Measurements from ENCODE around the gene RNF14. TPM values are rescaled to one million over a fixed set of nuclear protein-coding genes. Genes with fewer than 3 reads are reported as not detected.

The RNF14 gene
- total and polyA plus RNA-seq, 2 donors: 31.9 to 42.6 TPM

GRCh38 chr5:141966275-141966962 is 2.5 kb upstream of the RNF14 start:
- peaks cover 8 to 17% of the 10 kb centered on the region in 2 donors for H3K4me1 ChIP-seq (ENCODE audit: control insufficient read depth in 2 of 2, insufficient read depth in 2 of 2, low read length in 2 of 2)
- no peaks in the 10 kb centered on the region for H3K9me3 ChIP-seq (ENCODE audit: control insufficient read depth in 2 of 2, insufficient read depth in 1 of 2, low read length in 1 of 2)
- DNase-seq (ENCODE audit: low read depth in 6 of 9, low spot score in 9 of 9): no peak
- no peak overlapping the region for H3K4me3 ChIP-seq (ENCODE audit: low read length in 2 of 2)
- H3K27ac ChIP-seq (ENCODE audit: low read depth in 1 of 2, low read length in 1 of 2): no peak overlapping the region
- WGBS: 98% methylated on average over 4 of the region's 4 CpGs
- H3K36me3 ChIP-seq (ENCODE audit: control insufficient read depth in 2 of 2, insufficient read depth in 2 of 2, low read length in 1 of 2): peaks cover 0 to 3% of the 10 kb centered on the region in 2 donors
- no peaks in the 10 kb centered on the region for H3K27me3 ChIP-seq (ENCODE audit: control insufficient read depth in 2 of 2, insufficient read depth in 1 of 2, low read length in 1 of 2)

- Histone ChIP-seq H3K4me3 (ENCODE audit: low read length in 2 of 2) (no peak overlapping the region), H3K4me1 (ENCODE audit: control insufficient read depth in 2 of 2, insufficient read depth in 2 of 2, low read length in 2 of 2) (peaks cover 6 to 12% of the 10 kb centered on the region in 2 donors), H3K9me3 (ENCODE audit: control insufficient read depth in 2 of 2, insufficient read depth in 1 of 2, low read length in 1 of 2) (no peaks in the 10 kb centered on the region), H3K27ac (ENCODE audit: low read depth in 1 of 2, low read length in 1 of 2) (no peak overlapping the region), H3K27me3 (ENCODE audit: control insufficient read depth in 2 of 2, insufficient read depth in 1 of 2, low read length in 1 of 2) (no peaks in the 10 kb centered on the region), H3K36me3 (ENCODE audit: control insufficient read depth in 2 of 2, insufficient read depth in 2 of 2, low read length in 1 of 2) (peaks cover 0 to 4% of the 10 kb centered on the region in 2 donors)
- DNase-seq (ENCODE audit: low read depth in 6 of 9, low spot score in 9 of 9): no peak
- WGBS: 93% methylated on average over 2 of the region's 2 CpGs
Observed at GRCh38 chr5:141966963-141967333, 2.0 kb upstream of the RNF14 start.

GRCh38 chr5:141969783-141970771 is 1.2 kb downstream of the RNF14 start:
- H3K9me3 ChIP-seq (ENCODE audit: control insufficient read depth in 2 of 2, insufficient read depth in 1 of 2, low read length in 1 of 2): no peaks in the 10 kb centered on the region
- H3K27ac ChIP-seq (ENCODE audit: low read depth in 1 of 2, low read length in 1 of 2): peak overlapping the region in 1 of 2 donors; percentile 92
- peaks cover 6 to 12% of the 10 kb centered on the region in 2 donors for H3K4me1 ChIP-seq (ENCODE audit: control insufficient read depth in 2 of 2, insufficient read depth in 2 of 2, low read length in 2 of 2)
- 90% methylated on average over 2 of the region's 2 CpGs for WGBS
- H3K27me3 ChIP-seq (ENCODE audit: control insufficient read depth in 2 of 2, insufficient read depth in 1 of 2, low read length in 1 of 2): no peaks in the 10 kb centered on the region
- H3K4me3 ChIP-seq (ENCODE audit: low read length in 2 of 2): peak overlapping the region; percentile 84 to 91
- peak in 1 of 9 donors; percentile 30 for DNase-seq (ENCODE audit: low read depth in 6 of 9, low spot score in 9 of 9)
- H3K36me3 ChIP-seq (ENCODE audit: control insufficient read depth in 2 of 2, insufficient read depth in 2 of 2, low read length in 1 of 2): peaks cover 0 to 21% of the 10 kb centered on the region in 2 donors

- H3K4me3 ChIP-seq (ENCODE audit: low read length in 2 of 2): no peak overlapping the region
- no peaks in the 10 kb centered on the region for H3K27me3 ChIP-seq (ENCODE audit: control insufficient read depth in 2 of 2, insufficient read depth in 1 of 2, low read length in 1 of 2)
- no peaks in the 10 kb centered on the region for H3K9me3 ChIP-seq (ENCODE audit: control insufficient read depth in 2 of 2, insufficient read depth in 1 of 2, low read length in 1 of 2)
- no peak overlapping the region for H3K27ac ChIP-seq (ENCODE audit: low read depth in 1 of 2, low read length in 1 of 2)
- 92% methylated on average over 1 of the region's 1 CpG for WGBS
- peaks cover 6 to 8% of the 10 kb centered on the region in 2 donors for H3K4me1 ChIP-seq (ENCODE audit: control insufficient read depth in 2 of 2, insufficient read depth in 2 of 2, low read length in 2 of 2)
- peaks cover 17 to 46% of the 10 kb centered on the region in 2 donors for H3K36me3 ChIP-seq (ENCODE audit: control insufficient read depth in 2 of 2, insufficient read depth in 2 of 2, low read length in 1 of 2)
- DNase-seq (ENCODE audit: low read depth in 6 of 9, low spot score in 9 of 9): no peak
Observed at GRCh38 chr5:141973871-141974595, 5.1 kb downstream of the RNF14 start.

GRCh38 chr5:141976176-141976575 is 7.3 kb downstream of the RNF14 start:
- Histone ChIP-seq H3K36me3 (ENCODE audit: control insufficient read depth in 2 of 2, insufficient read depth in 2 of 2, low read length in 1 of 2) (peaks cover 30 to 63% of the 10 kb centered on the region in 2 donors), H3K27ac (ENCODE audit: low read depth in 1 of 2, low read length in 1 of 2) (no peak overlapping the region), H3K4me3 (ENCODE audit: low read length in 2 of 2) (no peak overlapping the region), H3K27me3 (ENCODE audit: control insufficient read depth in 2 of 2, insufficient read depth in 1 of 2, low read length in 1 of 2) (no peaks in the 10 kb centered on the region), H3K4me1 (ENCODE audit: control insufficient read depth in 2 of 2, insufficient read depth in 2 of 2, low read length in 2 of 2) (no peaks in the 10 kb centered on the region), H3K9me3 (ENCODE audit: control insufficient read depth in 2 of 2, insufficient read depth in 1 of 2, low read length in 1 of 2) (no peaks in the 10 kb centered on the region)
- no peak for DNase-seq (ENCODE audit: low read depth in 6 of 9, low spot score in 9 of 9)
- WGBS: 94% methylated on average over 6 of the region's 6 CpGs

GRCh38 chr5:141978389-141978788 is 9.5 kb downstream of the RNF14 start:
- no peaks in the 10 kb centered on the region for H3K27me3 ChIP-seq (ENCODE audit: control insufficient read depth in 2 of 2, insufficient read depth in 1 of 2, low read length in 1 of 2)
- peaks cover 35 to 71% of the 10 kb centered on the region in 2 donors for H3K36me3 ChIP-seq (ENCODE audit: control insufficient read depth in 2 of 2, insufficient read depth in 2 of 2, low read length in 1 of 2)

GRCh38 chr5:141982626-141983025 is 13.7 kb downstream of the RNF14 start:
- Histone ChIP-seq H3K27me3 (ENCODE audit: control insufficient read depth in 2 of 2, insufficient read depth in 1 of 2, low read length in 1 of 2) (no peaks in the 10 kb centered on the region), H3K4me1 (ENCODE audit: control insufficient read depth in 2 of 2, insufficient read depth in 2 of 2, low read length in 2 of 2) (no peaks in the 10 kb centered on the region), H3K36me3 (ENCODE audit: control insufficient read depth in 2 of 2, insufficient read depth in 2 of 2, low read length in 1 of 2) (peaks cover 35 to 82% of the 10 kb centered on the region in 2 donors), H3K27ac (ENCODE audit: low read depth in 1 of 2, low read length in 1 of 2) (no peak overlapping the region), H3K9me3 (ENCODE audit: control insufficient read depth in 2 of 2, insufficient read depth in 1 of 2, low read length in 1 of 2) (no peaks in the 10 kb centered on the region), H3K4me3 (ENCODE audit: low read length in 2 of 2) (no peak overlapping the region)
- no peak for DNase-seq (ENCODE audit: low read depth in 6 of 9, low spot score in 9 of 9)
- 48% methylated on average over 2 of the region's 2 CpGs for WGBS

More at GRCh38 chr5:141978389-141978788, 9.5 kb downstream of the RNF14 start:
- Histone ChIP-seq H3K4me3 (ENCODE audit: low read length in 2 of 2) (no peak overlapping the region), H3K4me1 (ENCODE audit: control insufficient read depth in 2 of 2, insufficient read depth in 2 of 2, low read length in 2 of 2) (no peaks in the 10 kb centered on the region), H3K9me3 (ENCODE audit: control insufficient read depth in 2 of 2, insufficient read depth in 1 of 2, low read length in 1 of 2) (no peaks in the 10 kb centered on the region), H3K27ac (ENCODE audit: low read depth in 1 of 2, low read length in 1 of 2) (no peak overlapping the region)
- DNase-seq (ENCODE audit: low read depth in 6 of 9, low spot score in 9 of 9): no peak

GRCh38 chr5:141986072-141986471 is 17.2 kb downstream of the RNF14 start:
- no peak overlapping the region for H3K27ac ChIP-seq (ENCODE audit: low read depth in 1 of 2, low read length in 1 of 2)
- no peak overlapping the region for H3K4me3 ChIP-seq (ENCODE audit: low read length in 2 of 2)
- H3K36me3 ChIP-seq (ENCODE audit: control insufficient read depth in 2 of 2, insufficient read depth in 2 of 2, low read length in 1 of 2): peaks cover 13 to 62% of the 10 kb centered on the region in 2 donors
- no peaks in the 10 kb centered on the region for H3K9me3 ChIP-seq (ENCODE audit: control insufficient read depth in 2 of 2, insufficient read depth in 1 of 2, low read length in 1 of 2)
- no peaks in the 10 kb centered on the region for H3K27me3 ChIP-seq (ENCODE audit: control insufficient read depth in 2 of 2, insufficient read depth in 1 of 2, low read length in 1 of 2)
- no peak for DNase-seq (ENCODE audit: low read depth in 6 of 9, low spot score in 9 of 9)
- H3K4me1 ChIP-seq (ENCODE audit: control insufficient read depth in 2 of 2, insufficient read depth in 2 of 2, low read length in 2 of 2): no peaks in the 10 kb centered on the region

Data from thymus (tissue), 11 donors.